ENCODE data around the gene CAMK1D.

- no peak for TF ChIP-seq PBX3 (IDR thresholded peaks at IDR 0.05)
- no peak for TF ChIP-seq CTCF (IDR thresholded peaks at IDR 0.05)
Observed at GRCh38 chr10:12625393-12626023, 276.2 kb downstream of the CAMK1D start.
